Activated CD4-positive, alpha-beta T cell treated with anti-CD3 and anti-CD28 coated beads, Interleukin-2, amount 50 U/mL, for 4 hours (primary cell): ENCODE measurements around the gene FOXA1.

Experiments used
- DNase-seq, 2 experiments: peaks; one replicate each; pipeline ENCODE4 v3.0.0-alpha.2; 2020

The FOXA1 gene

GRCh38 chr14:37553935-37554550 is 41.0 kb downstream of the FOXA1 start:
- no peak for DNase-seq

GRCh38 chr14:37551119-37551518 is 43.9 kb downstream of the FOXA1 start:
- no peak for DNase-seq

DNA sequence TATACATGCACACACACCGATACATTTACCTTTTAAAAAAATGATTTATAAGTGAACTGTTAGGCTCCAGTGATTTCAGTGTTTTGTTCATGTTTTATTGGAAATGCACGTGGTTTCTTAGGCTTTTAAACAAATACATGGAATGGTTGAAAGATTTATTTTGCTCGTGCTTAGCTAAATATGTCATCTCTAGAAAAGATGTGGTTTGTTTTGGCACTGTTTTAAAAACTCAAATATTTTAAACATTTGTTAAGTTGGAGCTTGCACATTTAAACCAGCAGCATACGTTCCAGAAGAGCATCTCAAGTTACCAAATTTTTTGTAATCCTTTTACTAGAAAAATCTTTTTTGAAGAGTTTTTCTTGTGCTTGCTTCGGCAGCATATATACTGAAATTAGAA is 44.5 kb downstream of the FOXA1 start:
- no peak for DNase-seq

DNA sequence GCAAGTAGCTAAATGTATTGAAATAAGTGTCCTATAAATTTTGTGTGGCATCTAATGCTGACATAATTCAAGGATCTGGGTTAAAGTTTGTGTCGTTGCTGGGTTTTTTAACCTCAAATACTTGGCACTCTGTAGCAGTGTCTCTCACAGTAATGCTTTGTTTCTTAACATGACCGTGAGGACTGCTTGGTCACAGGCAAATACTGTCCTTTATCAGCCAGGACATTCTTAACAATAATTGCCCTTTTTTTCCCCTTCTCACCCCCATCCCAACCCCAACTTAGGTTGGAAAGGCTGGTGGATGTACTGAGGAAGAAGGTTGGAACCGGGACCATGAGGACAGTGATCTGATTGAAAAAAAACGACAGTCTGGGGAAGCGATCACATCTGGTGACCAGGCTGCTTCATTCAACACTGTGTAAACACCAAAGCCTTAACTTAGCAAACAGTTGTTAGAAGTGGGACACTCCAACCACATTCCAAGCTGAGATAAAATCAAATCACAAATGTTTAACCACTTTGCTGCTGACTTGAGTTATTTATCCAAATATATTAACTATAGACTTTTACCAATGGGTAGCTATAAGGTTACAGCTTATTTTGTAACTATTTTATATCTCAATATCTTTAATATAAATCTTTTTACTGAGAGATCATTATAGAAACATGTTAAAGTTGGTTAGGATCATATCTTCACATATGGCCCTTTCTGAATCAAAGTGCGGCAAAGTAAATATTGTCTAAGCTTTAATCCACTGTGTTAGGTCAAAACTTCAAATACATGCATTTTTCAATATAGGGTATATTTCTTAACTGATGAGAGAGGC is 48.2 kb downstream of the FOXA1 start:
- no peak for DNase-seq

GRCh38 chr14:37545174-37545573 is 49.9 kb downstream of the FOXA1 start:
- DNase-seq, result no peak

DNA sequence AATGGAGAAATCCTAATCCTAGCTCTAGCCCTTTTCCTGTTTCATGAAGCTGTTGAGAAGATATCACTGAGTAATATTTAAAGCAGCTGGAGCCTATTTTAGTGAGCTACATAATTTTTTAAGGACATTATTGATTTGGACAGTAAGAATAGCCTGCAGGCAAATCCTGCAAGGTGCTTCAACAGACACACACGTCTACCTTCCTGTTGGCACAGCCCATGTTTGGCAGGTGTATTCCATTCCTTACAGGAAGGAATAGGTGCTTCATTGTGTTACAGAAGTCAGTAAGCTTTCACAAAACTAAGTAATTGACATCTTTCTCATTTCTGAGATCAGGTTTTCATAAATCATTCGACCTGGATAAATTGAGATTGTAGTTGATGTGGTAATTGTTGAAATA is 50.6 kb downstream of the FOXA1 start:
- DNase-seq, result no peak

- no peak for DNase-seq
These were observed 55.1 kb downstream of the FOXA1 start for GRCh38 chr14:37539992-37540391.
